Measurements from ENCODE around the gene TMEM91. TPM values are rescaled to one million over a fixed set of nuclear protein-coding genes. Genes with fewer than 3 reads are reported as not detected.
A peak's percentile ranks its signal among the peaks of the same experiment; 100 is the strongest.

Gene TMEM91
- total and polyA plus RNA-seq, 2 experiments from 2014 or later, result 27.5 to 51.8 TPM

DNA sequence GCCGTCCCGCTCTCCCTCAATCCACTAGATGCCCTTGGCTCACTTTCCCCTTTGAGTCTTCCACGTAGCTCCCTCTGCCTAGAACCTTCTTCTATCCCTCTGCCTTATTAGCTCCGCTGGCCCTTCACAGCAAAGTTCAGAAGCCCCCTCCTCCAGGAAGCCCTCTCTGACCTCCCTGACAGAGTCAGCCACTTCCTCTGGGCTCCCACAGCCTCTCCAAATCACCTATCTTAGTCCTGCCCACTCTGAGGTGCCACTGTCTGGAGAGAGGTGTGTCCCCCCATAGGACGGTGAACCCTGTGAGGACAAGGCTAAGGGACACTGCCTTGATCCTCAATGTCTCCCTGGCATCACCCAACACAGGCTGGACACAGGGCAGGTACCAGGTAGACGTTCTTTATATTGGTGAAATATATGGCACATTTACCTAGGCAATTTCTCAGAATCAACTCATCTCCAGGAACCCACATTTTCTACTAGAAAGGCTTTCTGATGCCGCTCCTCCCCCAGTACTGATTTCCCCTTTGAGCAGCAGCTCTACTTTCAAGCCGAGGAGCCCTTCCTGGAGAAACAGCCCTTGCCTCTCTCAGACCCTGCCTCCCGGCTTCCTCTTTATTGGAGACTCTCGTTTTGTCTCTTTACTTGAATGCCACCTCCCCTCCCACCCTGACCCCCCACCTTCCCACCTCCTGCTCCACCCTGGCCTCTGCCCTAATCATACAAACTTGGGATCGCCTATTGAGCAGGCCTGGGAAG, 19.2 kb upstream of the TMEM91 start:
- H3K4me2 ChIP-seq, result no peak overlapping the region
- TF ChIP-seq EZH2 (IDR thresholded peaks at IDR 0.05; ENCODE audit: borderline replicate concordance) (no peak), EZH2phosphoT487 (IDR thresholded peaks at IDR 0.05; ENCODE audit: low read depth, severe bottlenecking, unreplicated experiment) (no peak)
- no peaks in the 10 kb centered on the region for H3K36me3 ChIP-seq (replicated peaks; ENCODE audit: insufficient read depth, low read depth)
- no peaks in the 10 kb centered on the region for H3K9me2 ChIP-seq (replicated peaks; ENCODE audit: insufficient read depth)
- H3K4me1 ChIP-seq (ENCODE audit: insufficient read depth), result no peaks in the 10 kb centered on the region
- no peak overlapping the region for H3K4me3 ChIP-seq
- peaks cover 8% of the 10 kb centered on the region for H3K79me2 ChIP-seq
- H2AFZ ChIP-seq, result no peak overlapping the region
- H4K20me1 ChIP-seq (ENCODE audit: insufficient read depth, poor library complexity, severe bottlenecking), result peaks cover 1% of the 10 kb centered on the region
- H3K27ac ChIP-seq, result no peak overlapping the region
- 94% methylated on average over 11 of the region's 11 CpGs for WGBS (ENCODE audit: low lambda C conversion rate, missing lambda C conversion rate)
- H3K9me3 ChIP-seq (ENCODE audit: low read depth), result no peaks in the 10 kb centered on the region
- H3K27me3 ChIP-seq, result peaks cover 4% of the 10 kb centered on the region
- DNase-seq (ENCODE audit: low spot score), result no peak

DNA sequence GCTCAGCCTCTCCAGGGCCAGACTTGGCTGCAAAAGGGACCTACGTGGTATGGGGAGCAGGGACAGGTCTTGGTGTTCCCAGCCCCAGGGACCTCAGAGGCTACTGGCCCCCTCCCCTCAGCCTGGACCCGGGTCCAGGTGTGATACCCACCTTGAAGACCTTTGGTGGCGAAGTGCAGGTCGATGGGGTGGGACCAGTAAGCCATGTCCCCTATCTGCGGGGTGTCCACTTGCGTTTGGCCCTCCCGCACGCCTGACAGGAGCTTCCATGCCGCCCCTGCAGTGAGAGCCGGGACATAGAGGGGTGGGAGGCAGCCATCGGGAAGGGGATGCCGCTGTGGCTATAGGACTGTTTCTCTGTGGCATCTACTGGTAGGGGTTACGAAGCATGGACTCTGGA, 18.6 kb upstream of the TMEM91 start:
- no peaks in the 10 kb centered on the region for H3K4me1 ChIP-seq (ENCODE audit: insufficient read depth)
- WGBS (ENCODE audit: low lambda C conversion rate, missing lambda C conversion rate), result 94% methylated on average over 13 of the region's 13 CpGs
- no peaks in the 10 kb centered on the region for H3K27me3 ChIP-seq

DNA sequence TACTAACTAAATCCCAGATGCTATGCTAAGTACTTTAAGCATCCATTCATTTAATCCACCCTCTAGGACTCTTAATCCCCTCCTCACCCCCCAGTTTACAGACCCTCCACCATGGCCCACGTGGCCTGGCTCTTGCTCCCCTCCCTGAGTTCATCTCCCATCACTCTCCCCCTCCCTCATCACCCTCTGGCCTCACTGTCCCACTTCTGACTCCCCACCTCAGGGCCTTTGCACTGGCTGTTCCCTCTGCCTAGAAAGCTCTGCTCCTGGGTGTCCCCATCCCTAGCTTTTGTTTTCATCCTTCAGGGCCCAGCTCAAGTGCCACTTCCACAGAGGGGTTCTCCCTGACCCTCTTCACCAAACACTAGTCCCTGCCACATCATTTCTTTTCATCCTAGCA, 16.6 kb upstream of the TMEM91 start:
- Histone ChIP-seq H3K9me3 (ENCODE audit: low read depth) (no peaks in the 10 kb centered on the region), H3K4me2 (no peak overlapping the region), H3K27ac (no peak overlapping the region), H3K4me1 (ENCODE audit: insufficient read depth) (peaks cover 4% of the 10 kb centered on the region), H3K9me2 (replicated peaks; ENCODE audit: insufficient read depth) (no peaks in the 10 kb centered on the region), H3K79me2 (peaks cover 4% of the 10 kb centered on the region), H3K4me3 (no peak overlapping the region), H3K27me3 (no peaks in the 10 kb centered on the region), H2AFZ (no peak overlapping the region), H3K36me3 (replicated peaks; ENCODE audit: insufficient read depth, low read depth) (no peaks in the 10 kb centered on the region), H4K20me1 (ENCODE audit: insufficient read depth, poor library complexity, severe bottlenecking) (no peaks in the 10 kb centered on the region)
- WGBS (ENCODE audit: low lambda C conversion rate, missing lambda C conversion rate), result no CpG with 5 or more reads among the region's 1 CpG
- no peak for DNase-seq (ENCODE audit: low spot score)
- no peak for TF ChIP-seq EZH2 (IDR thresholded peaks at IDR 0.05; ENCODE audit: borderline replicate concordance)
- no peak for TF ChIP-seq EZH2phosphoT487 (IDR thresholded peaks at IDR 0.05; ENCODE audit: low read depth, severe bottlenecking, unreplicated experiment)
- TF ChIP-seq, protein P1, sequence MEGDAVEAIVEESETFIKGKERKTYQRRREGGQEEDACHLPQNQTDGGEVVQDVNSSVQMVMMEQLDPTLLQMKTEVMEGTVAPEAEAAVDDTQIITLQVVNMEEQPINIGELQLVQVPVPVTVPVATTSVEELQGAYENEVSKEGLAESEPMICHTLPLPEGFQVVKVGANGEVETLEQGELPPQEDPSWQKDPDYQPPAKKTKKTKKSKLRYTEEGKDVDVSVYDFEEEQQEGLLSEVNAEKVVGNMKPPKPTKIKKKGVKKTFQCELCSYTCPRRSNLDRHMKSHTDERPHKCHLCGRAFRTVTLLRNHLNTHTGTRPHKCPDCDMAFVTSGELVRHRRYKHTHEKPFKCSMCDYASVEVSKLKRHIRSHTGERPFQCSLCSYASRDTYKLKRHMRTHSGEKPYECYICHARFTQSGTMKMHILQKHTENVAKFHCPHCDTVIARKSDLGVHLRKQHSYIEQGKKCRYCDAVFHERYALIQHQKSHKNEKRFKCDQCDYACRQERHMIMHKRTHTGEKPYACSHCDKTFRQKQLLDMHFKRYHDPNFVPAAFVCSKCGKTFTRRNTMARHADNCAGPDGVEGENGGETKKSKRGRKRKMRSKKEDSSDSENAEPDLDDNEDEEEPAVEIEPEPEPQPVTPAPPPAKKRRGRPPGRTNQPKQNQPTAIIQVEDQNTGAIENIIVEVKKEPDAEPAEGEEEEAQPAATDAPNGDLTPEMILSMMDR (IDR thresholded peaks at IDR 0.05; ENCODE audit: poor library complexity), result no peak

More for the DNA sequence above, 18.6 kb upstream of the TMEM91 start:
- no peak overlapping the region for H3K27ac ChIP-seq
- H3K4me3 ChIP-seq, result no peak overlapping the region
- no peaks in the 10 kb centered on the region for H3K9me2 ChIP-seq (replicated peaks; ENCODE audit: insufficient read depth)
- H3K36me3 ChIP-seq (replicated peaks; ENCODE audit: insufficient read depth, low read depth), result no peaks in the 10 kb centered on the region
- H3K79me2 ChIP-seq, result peaks cover 7% of the 10 kb centered on the region
- H3K4me2 ChIP-seq, result no peak overlapping the region
- DNase-seq (ENCODE audit: low spot score), result no peak
- no peaks in the 10 kb centered on the region for H3K9me3 ChIP-seq (ENCODE audit: low read depth)
- H4K20me1 ChIP-seq (ENCODE audit: insufficient read depth, poor library complexity, severe bottlenecking), result no peaks in the 10 kb centered on the region
- TF ChIP-seq EZH2phosphoT487 (IDR thresholded peaks at IDR 0.05; ENCODE audit: low read depth, severe bottlenecking, unreplicated experiment) (no peak), EZH2 (IDR thresholded peaks at IDR 0.05; ENCODE audit: borderline replicate concordance) (no peak)
- TF ChIP-seq, protein P1 (IDR thresholded peaks at IDR 0.05; ENCODE audit: poor library complexity), result no peak
- H2AFZ ChIP-seq, result no peak overlapping the region

DNA sequence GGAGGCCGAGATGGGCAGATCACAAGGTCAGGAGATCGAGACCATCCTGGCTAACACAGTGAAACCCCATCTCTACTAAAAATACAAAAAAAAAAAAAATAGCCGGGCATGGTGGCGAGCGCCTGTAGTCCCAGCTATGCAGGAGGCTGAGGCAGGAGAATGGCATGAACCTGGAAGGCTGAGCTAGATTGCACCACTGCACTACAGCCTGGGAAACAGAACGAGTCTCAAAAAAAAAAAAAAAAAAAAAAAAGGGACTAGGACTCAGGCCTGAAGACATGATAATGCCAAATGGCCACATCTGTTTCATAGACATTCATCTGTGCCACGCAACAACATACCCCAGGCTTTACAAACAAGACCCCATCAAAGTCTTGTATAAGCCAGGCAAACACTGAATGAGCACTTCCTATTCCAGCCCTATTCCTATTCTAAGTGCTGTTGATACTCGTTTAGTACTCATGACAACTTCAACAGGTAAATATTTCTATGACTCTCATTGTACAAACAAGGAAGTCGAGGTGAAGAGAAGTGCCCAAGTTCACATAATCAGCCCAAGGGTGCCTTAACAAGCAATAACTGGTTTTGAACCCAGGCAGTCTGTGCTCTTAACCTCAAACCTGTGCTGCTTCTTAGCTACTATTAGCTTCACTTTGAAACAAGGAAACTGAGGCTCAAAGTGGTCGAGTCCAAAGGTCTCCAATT, 14.0 kb upstream of the TMEM91 start:
- Histone ChIP-seq H3K9me3 (ENCODE audit: low read depth) (no peaks in the 10 kb centered on the region), H3K27me3 (no peaks in the 10 kb centered on the region), H3K27ac (peak overlapping the region; percentile 94), H3K36me3 (replicated peaks; ENCODE audit: insufficient read depth, low read depth) (no peaks in the 10 kb centered on the region), H3K9me2 (replicated peaks; ENCODE audit: insufficient read depth) (no peaks in the 10 kb centered on the region), H4K20me1 (ENCODE audit: insufficient read depth, poor library complexity, severe bottlenecking) (no peaks in the 10 kb centered on the region), H3K4me2 (no peak overlapping the region), H3K4me3 (no peak overlapping the region), H3K4me1 (ENCODE audit: insufficient read depth) (peaks cover 9% of the 10 kb centered on the region), H3K79me2 (peaks cover 26% of the 10 kb centered on the region), H2AFZ (no peak overlapping the region)
- TF ChIP-seq, protein P1 (IDR thresholded peaks at IDR 0.05; ENCODE audit: poor library complexity), result no peak
- TF ChIP-seq EZH2 (IDR thresholded peaks at IDR 0.05; ENCODE audit: borderline replicate concordance) (no peak), EZH2phosphoT487 (IDR thresholded peaks at IDR 0.05; ENCODE audit: low read depth, severe bottlenecking, unreplicated experiment) (no peak)
- 83% methylated on average over 8 of the region's 10 CpGs for WGBS (ENCODE audit: low lambda C conversion rate, missing lambda C conversion rate)
- DNase-seq (ENCODE audit: low spot score), result peak; percentile 28
